Kasumi-1 (cell line): ENCODE results near the gene IFT52.
"Not testable (repeated sequence)": the region's sequence is repeated elsewhere in the genome, so short reads cannot be mapped to it uniquely, and the experiment has no call there.

ENCODE experiments used
- DNase-seq, 2 experiments: peaks; one replicate each; lab custom pipeline; 2025; lab: John Stamatoyannopoulos, UW

Gene IFT52

GRCh38 chr20:43651650-43652184 is 61.0 kb downstream of the IFT52 start:
- not testable (repeated sequence) for DNase-seq

GRCh38 chr20:43653966-43654365 is 63.2 kb downstream of the IFT52 start:
- no peak for DNase-seq

DNA sequence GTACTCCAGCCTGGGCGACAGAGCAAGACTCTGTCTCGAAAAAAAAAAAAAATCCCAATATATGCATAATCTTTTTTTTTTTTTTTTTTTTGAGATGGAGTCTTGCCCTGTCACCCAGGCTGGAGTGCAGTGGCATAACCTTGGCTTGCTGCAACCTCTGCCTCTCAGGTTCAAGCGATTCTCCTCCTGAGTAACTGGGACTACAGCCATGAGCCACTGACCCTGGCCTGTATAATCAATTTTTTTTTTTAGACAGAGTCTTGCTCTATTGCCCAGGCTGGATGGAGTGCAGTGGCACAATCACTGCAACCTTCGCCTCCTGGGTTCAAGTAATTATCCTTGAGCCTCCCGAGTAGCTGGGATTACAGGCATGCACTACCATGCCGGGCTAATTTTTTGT is 64.4 kb downstream of the IFT52 start:
- DNase-seq, result not testable (repeated sequence)

DNA sequence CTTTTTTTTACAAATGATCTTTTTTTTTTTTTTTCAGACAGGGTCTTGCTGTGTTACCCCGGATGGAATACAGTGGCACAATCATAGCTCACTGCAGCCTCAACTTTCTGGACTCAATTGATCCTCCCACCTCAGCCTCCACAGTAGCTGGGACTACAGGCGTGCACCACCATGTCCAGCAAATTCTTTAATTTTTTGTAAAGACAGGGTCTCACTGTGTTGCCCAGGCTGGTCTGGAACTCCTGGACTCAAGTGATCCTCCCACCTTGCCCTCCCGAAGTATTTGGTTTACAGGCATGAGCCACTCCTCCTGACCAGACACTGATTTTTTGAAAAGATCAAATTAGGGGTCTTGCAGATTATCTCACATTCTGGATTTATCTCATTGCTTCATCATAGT is 65.2 kb downstream of the IFT52 start:
- DNase-seq, result no peak

- peak in 1 of 2 experiments; percentile 71 for DNase-seq
Observed at GRCh38 chr20:43658069-43658722, 67.5 kb downstream of the IFT52 start.

DNA sequence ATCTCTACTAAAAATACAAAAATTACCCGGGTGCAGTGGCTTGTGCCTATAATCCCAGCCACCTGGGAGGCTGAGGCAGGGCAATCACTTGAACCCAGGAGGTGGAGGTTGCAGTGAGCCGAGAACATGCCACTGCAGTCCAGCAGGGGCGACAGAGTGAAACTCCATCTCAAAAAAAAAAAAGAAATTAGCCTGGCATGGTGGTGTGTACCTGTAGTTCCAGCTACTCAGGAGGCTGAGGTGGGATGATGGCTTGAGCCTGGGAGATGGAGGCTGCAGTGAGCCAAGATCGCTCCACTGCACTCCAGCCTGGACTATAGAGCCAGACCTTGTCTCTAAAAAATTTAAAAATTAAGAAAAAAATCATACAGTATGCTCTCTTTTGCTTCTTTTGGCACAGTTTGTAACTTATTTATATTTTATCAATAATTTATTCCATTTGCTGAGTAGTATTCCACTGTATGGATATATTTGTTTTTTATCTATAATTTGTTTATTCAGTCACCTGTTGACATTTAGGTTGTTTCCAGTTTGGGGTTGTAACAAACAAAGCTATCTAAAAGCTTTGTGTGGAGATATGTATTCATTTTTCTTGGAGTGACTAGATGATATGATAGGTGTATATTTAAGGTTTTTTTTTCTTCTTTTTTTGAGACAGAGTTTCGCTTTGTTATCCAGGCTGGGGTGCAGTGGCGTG is 68.1 kb downstream of the IFT52 start:
- no peak for DNase-seq

GRCh38 chr20:43662943-43663655 is 72.4 kb downstream of the IFT52 start:
- DNase-seq, result no peak

DNA sequence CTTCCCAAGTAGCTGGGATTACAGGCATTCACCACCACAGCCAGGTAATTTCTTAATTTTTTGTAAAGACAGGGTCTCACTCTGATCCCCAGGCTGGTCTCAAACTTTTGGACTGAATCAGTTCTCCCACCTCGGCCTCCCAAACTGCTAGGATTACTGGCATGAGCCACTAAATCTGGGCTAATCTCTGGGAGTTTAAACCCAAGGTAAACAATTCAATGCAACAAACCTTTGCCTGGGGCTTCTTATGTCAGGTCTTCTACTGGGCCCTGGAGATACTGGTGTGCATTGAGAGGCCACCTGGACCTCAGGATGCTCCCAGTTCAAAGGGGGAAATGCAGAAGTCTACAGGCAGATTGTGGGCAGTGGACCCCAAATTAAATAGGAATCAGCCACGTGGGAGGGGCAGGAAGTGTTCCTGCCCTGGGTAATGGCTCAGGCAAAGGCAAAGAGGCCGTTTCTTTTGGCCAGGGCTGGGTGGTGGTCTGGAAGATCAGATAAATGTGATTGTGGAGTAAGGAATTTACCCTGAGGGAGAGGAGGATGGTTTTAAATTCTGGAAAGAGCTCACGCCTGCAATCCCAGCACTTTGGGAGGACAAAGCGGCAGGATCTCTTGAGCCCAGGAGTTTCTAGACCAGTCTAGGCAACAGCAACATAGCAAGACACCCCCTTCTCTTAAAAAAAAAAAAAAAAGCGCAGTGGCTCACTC is 74.9 kb downstream of the IFT52 start:
- DNase-seq, result no peak

GRCh38 chr20:43666376-43667328 is 75.9 kb downstream of the IFT52 start, which contains the start of gene MYBL2:
MYBL2 (plus strand) TSS chr20:43667114; CDS start chr20:43667284, 170 bp downstream.
- DNase-seq, result peak; percentile 54 to 70

DNA sequence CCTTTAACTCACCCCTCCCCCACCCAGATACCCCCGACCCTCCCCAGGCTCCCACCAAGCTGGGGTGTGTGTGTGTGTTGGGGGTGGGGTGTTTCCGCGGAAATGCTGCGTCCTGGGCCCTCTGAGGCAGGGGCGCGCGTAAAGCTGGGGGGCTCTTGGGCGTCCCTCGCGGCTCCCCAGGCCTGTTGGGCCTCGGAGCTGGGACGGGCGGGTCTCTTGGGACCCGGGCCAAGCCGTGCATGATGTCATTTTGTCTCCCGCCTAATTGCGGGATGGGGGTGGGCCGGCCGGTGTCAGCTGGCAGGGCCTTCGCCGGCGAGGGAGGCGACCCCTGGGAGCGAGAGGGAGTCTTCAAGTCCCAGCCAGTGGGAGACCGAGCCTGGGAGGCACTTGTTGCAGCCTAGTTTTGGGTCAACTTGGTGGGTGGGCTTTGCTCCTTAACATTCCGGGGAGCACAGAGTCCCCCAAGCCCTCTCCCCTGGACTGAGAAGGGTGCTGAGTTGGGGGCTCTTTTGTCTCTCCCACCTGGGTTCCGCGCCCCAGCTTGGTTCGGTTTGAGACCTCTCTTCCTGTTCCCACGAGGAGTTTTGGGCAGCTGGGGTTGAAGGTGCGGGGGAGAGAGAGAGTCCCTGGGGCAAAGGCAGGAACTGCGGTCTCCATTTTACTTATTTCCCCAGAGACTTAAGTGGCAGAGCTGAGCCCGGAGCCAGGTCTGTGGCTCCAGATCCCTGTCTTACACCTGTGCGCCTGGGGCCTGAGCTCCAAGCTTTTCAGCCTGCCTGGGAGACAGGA is 76.8 kb downstream of the IFT52 start:
- peak; percentile 12 to 23 for DNase-seq

GRCh38 chr20:43669332-43669731 is 78.6 kb downstream of the IFT52 start:
- DNase-seq, result no peak

DNA sequence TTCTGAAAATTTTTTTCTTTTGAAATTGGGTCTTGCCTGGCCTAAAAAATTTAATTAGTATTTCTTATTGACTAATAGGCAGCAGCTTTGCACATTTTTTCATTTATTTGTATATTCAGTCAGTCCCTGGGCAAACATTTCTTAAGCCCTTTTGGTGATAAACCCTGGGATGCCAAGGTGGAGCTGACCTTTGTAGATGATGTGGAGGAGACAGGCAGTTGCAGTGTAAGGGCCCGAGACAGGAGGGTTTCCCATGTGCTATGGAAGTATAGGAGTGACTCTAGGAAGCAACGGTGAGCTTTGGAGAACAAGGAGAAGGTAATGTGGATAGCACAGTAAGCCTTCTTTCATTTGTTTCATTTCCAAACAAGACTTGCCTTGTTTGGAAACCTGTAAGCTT is 79.7 kb downstream of the IFT52 start:
- DNase-seq, result no peak

DNA sequence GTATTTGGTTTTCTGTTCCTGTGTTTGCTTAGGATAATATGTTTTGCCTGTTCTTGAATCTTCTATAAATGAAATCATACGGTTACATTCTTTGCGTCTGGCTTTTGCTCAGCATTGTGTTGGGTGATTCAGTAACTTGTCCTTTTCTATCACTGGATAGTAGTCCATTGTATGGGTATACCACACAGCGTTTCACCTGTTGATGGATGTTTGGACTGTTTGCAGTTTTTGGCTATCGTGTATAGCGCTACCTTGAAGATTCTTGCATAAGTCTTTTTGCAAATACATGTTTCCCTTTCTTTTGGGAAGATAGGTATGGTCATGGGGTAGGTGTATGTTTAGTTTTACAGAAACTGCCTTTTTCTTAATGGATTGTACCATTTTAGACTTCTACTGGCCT is 85.6 kb downstream of the IFT52 start:
- DNase-seq, result no peak

DNA sequence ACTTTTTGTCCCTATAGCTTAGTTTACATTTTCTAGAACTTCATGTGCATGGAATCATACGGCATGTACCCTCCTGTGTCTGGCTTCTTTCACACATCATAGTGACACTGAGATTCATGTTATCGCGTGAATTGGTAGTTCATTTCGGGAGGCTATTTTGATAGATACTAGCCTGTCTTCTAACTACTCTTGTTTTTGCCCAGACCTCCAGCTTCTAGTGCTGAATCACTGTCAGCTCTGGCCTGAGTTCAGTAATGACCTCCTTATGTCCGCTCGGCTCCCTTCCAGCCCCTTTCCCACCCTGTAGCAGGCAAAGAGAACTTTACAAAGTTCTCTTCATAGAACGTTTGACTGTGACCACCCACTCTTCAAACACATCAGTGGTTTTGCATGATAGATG is 90.2 kb downstream of the IFT52 start:
- DNase-seq, result no peak

DNA sequence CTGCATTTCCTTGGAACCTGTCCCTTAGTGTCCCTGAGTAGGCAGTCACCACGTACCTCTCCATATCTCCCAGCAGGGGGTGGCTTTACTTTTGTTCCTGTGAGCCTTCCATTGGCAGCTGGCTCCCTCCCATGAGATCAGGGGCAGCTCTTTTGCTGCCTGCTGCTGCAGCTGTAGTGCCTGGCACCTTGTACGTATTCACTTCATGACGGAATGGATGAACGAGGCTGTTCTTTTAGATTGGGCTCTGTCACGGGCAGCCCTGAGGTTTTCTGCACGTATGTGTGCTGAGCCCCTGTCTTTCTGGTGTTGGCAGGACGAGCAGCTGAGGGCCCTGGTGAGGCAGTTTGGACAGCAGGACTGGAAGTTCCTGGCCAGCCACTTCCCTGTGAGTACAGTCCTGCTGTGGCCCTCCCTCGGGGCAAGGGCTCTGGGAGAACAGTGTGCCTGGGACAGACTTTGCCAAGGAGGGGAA is 90.8 kb downstream of the IFT52 start:
- DNase-seq, result peak; percentile 6 to 23

- DNase-seq, result no peak
Observed at GRCh38 chr20:43681991-43682410, 91.3 kb downstream of the IFT52 start.

DNA sequence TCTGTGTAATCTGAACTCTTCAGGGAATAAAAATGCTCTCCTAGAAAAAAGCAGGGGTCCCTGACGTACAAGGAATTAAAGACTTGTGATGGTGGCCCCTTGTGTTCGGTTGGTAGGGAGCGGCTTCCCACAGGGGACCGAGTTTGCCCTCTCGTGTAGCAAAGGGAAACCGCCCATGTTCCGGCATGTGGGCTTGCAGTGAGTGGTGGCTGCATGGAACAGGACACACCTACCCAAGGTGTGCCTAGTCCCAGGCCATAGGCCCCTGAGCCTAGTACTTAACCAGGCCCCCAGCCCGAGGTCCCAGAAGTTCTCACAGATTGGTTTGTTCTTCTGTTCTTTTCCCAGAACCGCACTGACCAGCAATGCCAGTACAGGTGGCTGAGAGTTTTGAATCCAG is 91.7 kb downstream of the IFT52 start:
- DNase-seq, result no peak

- DNase-seq, result no peak
Observed at GRCh38 chr20:43686820-43687219, 96.1 kb downstream of the IFT52 start.

DNA sequence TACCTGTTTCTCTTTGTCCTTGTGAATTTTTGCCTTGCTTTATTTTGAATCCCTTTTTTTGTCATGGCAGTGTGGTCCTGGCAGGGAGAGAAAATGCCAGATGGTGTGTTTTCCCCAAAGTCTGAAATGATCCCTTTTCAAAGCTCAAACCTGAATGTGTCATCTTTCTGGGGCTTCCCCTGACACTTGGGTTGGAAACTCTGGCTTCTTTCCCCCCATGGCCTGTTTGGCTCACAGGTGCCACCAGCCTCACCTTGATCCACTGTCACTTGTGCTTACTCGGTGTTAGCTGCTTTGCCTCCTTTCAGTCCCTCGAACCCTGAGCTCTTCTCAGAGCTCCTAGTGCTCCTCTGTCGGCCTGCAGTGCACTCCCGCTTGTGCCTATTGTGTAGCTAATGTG is 98.4 kb downstream of the IFT52 start:
- DNase-seq, result no peak
